ENCODE data around the gene SLC8A3. TPM values are rescaled to one million over a fixed set of nuclear protein-coding genes. Genes with fewer than 3 reads are reported as not detected.

SLC8A3 gene
- total RNA-seq, 2 experiments from 2014 or later = 0.57 to 0.58 TPM

GRCh38 chr14:70020352-70021170, 168.2 kb downstream of the SLC8A3 start:
- ATAC-seq (no peak), DNase-seq (no peak)
- H3K9me3 Mint-ChIP-seq (ENCODE audit: low read depth) = no peaks in the 10 kb centered on the region
- intact Hi-C loops (cut with DNase I, micrococcal nuclease) = loop anchor here in 1 of 2 experiments (10.0 kb wide), 1 partner anchor 446 kb away; the partner anchor contains the start of gene CCDC177
- peaks cover 12% of the 10 kb centered on the region for H3K4me1 Mint-ChIP-seq
- ChIA-PET CTCF (interaction anchor here (1.4 to 1.6 kb wide), 2 partner anchors 143 to 202 kb away, joined by 3 to 6 read pairs; no protein-coding TSS in a partner anchor), POLR2A (interaction anchor here (0.6 kb wide), 1 partner anchor 321 kb away, joined by 4 read pairs; no protein-coding TSS in a partner anchor)
- no peak overlapping the region for H3K4me3 Mint-ChIP-seq
- no peak overlapping the region for H3K27ac Mint-ChIP-seq
- peaks cover 11% of the 10 kb centered on the region for H3K27me3 Mint-ChIP-seq
- H3K36me3 Mint-ChIP-seq (ENCODE audit: low read depth) = no peaks in the 10 kb centered on the region

DNA sequence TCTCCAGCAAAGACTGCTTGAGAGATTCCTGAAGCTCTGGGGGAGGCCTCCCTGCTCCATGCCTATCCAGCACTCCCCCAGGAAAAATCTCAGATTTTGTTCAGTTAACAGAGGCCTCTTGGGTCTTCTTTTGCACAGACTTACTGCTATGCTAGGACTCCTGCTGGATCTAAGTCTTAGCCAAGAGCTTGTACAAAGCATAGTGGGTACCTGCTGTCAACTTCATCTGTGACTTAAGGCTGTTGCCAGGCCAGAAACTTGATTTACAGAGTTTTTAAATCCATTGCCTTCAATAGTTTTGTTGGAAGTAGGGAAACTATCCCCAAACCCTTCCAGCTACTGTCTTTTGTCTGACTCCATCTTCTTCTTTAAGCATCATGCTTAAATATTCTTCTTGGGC, 169.1 kb downstream of the SLC8A3 start:
- Mint-ChIP-seq H3K27me3 (peaks cover 12% of the 10 kb centered on the region), H3K36me3 (ENCODE audit: low read depth) (no peaks in the 10 kb centered on the region), H3K4me1 (peaks cover 12% of the 10 kb centered on the region), H3K27ac (no peak overlapping the region), H3K9me3 (ENCODE audit: low read depth) (no peaks in the 10 kb centered on the region), H3K4me3 (no peak overlapping the region)
- no peak for DNase-seq
- POLR2A ChIA-PET = no interaction called here
- CTCF ChIA-PET = interaction anchor here (0.5 to 4.2 kb wide), 5 partner anchors 8 to 201 kb away, joined by 3 to 21 read pairs (median 4); no protein-coding TSS in a partner anchor
- no peak for ATAC-seq
- intact Hi-C loops (cut with DNase I, micrococcal nuclease) = loop anchor here in 1 of 2 experiments (10.0 kb wide), 1 partner anchor 445 kb away; the partner anchor contains the start of gene CCDC177

GRCh38 chr14:70018713-70019211, 170.0 kb downstream of the SLC8A3 start:
- Mint-ChIP-seq H3K9me3 (ENCODE audit: low read depth) (no peaks in the 10 kb centered on the region), H3K4me3 (no peak overlapping the region), H3K27me3 (peaks cover 16% of the 10 kb centered on the region), H3K36me3 (ENCODE audit: low read depth) (no peaks in the 10 kb centered on the region), H3K4me1 (peaks cover 12% of the 10 kb centered on the region), H3K27ac (no peak overlapping the region)
- ChIA-PET CTCF (interaction anchor here (1.6 to 4.2 kb wide), 2 partner anchors 9 to 200 kb away, joined by 6 to 21 read pairs; no protein-coding TSS in a partner anchor), POLR2A (no interaction called here)
- intact Hi-C loops (cut with DNase I, micrococcal nuclease) = no loop called here
- DNase-seq (no peak), ATAC-seq (no peak)

DNA sequence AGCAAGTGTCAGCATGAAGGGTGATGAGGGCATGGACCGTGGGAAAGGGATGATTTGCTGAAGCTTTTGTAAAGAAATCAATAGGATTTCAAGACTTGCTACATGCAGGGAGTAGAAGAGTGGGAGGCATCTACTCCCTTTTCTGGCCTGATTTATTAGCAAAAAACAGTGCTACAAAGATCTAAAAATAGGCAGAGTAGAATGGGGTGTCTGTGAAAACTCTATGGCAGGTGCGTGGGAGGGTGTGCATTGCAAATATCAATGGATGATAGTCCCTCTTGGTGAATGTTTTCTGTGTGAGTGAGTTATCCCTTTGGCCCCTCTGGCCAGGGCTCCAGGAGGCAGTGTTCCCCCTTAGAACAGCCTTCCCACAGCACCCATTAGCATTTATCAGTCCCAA, 170.5 kb downstream of the SLC8A3 start:
- Mint-ChIP-seq H3K4me1 (peaks cover 12% of the 10 kb centered on the region), H3K27me3 (peaks cover 16% of the 10 kb centered on the region), H3K27ac (no peak overlapping the region), H3K36me3 (ENCODE audit: low read depth) (no peaks in the 10 kb centered on the region), H3K9me3 (ENCODE audit: low read depth) (no peaks in the 10 kb centered on the region), H3K4me3 (no peak overlapping the region)
- ChIA-PET CTCF (interaction anchor here (4.2 kb wide), 1 partner anchor 10 kb away, joined by 21 read pairs; no protein-coding TSS in a partner anchor), POLR2A (no interaction called here)
- DNase-seq (no peak), ATAC-seq (no peak)
- intact Hi-C loops (cut with DNase I, micrococcal nuclease) = no loop called here

DNA sequence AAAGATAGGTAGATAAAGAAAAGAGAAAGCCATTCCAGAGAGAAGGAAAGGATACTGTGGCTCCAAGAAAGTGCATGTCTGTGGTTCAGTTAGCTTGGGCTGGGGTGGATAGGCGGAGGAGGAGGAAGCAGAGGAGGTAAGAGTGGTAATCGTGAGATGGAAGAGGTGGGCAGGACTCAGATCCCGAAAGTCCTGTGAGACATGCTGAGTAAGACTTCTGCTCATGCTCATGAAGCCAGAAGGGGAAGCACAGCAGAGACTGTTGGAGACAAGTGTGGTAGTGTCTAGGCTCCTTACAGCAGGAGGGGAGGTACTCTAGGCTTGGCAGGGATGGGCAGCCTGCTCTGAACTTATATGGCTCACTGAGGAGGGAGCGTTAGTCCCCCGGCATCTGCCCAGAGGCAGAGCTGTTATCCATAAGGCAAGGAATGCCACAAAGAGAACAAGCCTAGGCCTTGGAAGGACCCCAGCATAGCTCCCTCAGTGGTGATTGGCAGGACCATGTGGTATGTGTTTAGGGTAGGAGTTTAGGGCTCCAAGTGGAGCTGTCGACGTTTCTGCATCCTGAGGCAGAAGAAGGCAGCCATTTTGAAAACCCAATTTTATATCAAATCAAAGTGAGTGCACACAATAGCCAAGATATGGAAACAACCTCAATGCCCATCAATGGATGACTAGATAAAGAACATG, 174.2 kb downstream of the SLC8A3 start:
- ChIA-PET POLR2A (no interaction called here), CTCF (interaction anchor here (0.9 to 2.2 kb wide), 7 partner anchors 9 to 198 kb away, joined by 3 to 19 read pairs (median 3); no protein-coding TSS in a partner anchor)
- Mint-ChIP-seq H3K4me1 (peaks cover 12% of the 10 kb centered on the region), H3K27ac (no peak overlapping the region), H3K27me3 (peaks cover 15% of the 10 kb centered on the region), H3K9me3 (ENCODE audit: low read depth) (no peaks in the 10 kb centered on the region), H3K36me3 (ENCODE audit: low read depth) (no peaks in the 10 kb centered on the region), H3K4me3 (no peak overlapping the region)
- intact Hi-C loops (cut with DNase I, micrococcal nuclease) = loop anchor here in 1 of 2 experiments (5.0 kb wide), 1 partner anchor 197 kb away; no protein-coding TSS in a partner anchor
- ATAC-seq (no peak), DNase-seq (no peak)

GRCh38 chr14:70013271-70013873, 175.4 kb downstream of the SLC8A3 start:
- intact Hi-C loops (cut with DNase I, micrococcal nuclease) = loop anchor here (1.0 to 5.0 kb wide), 2 partner anchors 195 to 196 kb away; no protein-coding TSS in a partner anchor
- no peak overlapping the region for H3K27ac Mint-ChIP-seq
- H3K4me1 Mint-ChIP-seq = peaks cover 5% of the 10 kb centered on the region
- ATAC-seq = peak; percentile 49
- H3K4me3 Mint-ChIP-seq = no peak overlapping the region
- DNase-seq = peak; percentile 77
- H3K9me3 Mint-ChIP-seq (ENCODE audit: low read depth) = no peaks in the 10 kb centered on the region
- H3K36me3 Mint-ChIP-seq (ENCODE audit: low read depth) = no peaks in the 10 kb centered on the region
- POLR2A ChIA-PET = no interaction called here
- CTCF ChIA-PET = interaction anchor here (0.6 to 2.2 kb wide), 10 partner anchors 15 to 369 kb away, joined by 3 to 19 read pairs (median 3); no protein-coding TSS in a partner anchor
- peaks cover 15% of the 10 kb centered on the region for H3K27me3 Mint-ChIP-seq

GRCh38 chr14:70011708-70012107, 177.0 kb downstream of the SLC8A3 start:
- H3K9me3 Mint-ChIP-seq (ENCODE audit: low read depth) = no peaks in the 10 kb centered on the region
- POLR2A ChIA-PET = interaction anchor here (0.6 kb wide), 1 partner anchor 49 kb away, joined by 3 read pairs; no protein-coding TSS in a partner anchor
- no peak overlapping the region for H3K4me3 Mint-ChIP-seq
- peaks cover 9% of the 10 kb centered on the region for H3K27me3 Mint-ChIP-seq
- CTCF ChIA-PET = interaction anchor here (0.7 to 1.0 kb wide), 2 partner anchors 24 to 205 kb away, joined by 3 to 6 read pairs; no protein-coding TSS in a partner anchor
- H3K4me1 Mint-ChIP-seq = no peaks in the 10 kb centered on the region
- intact Hi-C loops (cut with DNase I, micrococcal nuclease) = loop anchor here in 1 of 2 experiments (5.0 kb wide), 1 partner anchor 194 kb away; no protein-coding TSS in a partner anchor
- H3K27ac Mint-ChIP-seq = no peak overlapping the region
- H3K36me3 Mint-ChIP-seq (ENCODE audit: low read depth) = no peaks in the 10 kb centered on the region
- no peak for ATAC-seq
- DNase-seq = no peak

- intact Hi-C loops (cut with DNase I, micrococcal nuclease) = loop anchor here in 1 of 2 experiments (5.0 kb wide), 1 partner anchor 194 kb away; no protein-coding TSS in a partner anchor
Measured at GRCh38 chr14:70011098-70011497, 177.7 kb downstream of the SLC8A3 start.

GRCh38 chr14:70009961-70010360, 178.8 kb downstream of the SLC8A3 start:
- intact Hi-C loops (cut with DNase I, micrococcal nuclease) = loop anchor here in 1 of 2 experiments (5.0 kb wide), 1 partner anchor 193 kb away; no protein-coding TSS in a partner anchor
- Mint-ChIP-seq H3K4me3 (no peak overlapping the region), H3K9me3 (ENCODE audit: low read depth) (no peaks in the 10 kb centered on the region), H3K4me1 (no peaks in the 10 kb centered on the region), H3K36me3 (ENCODE audit: low read depth) (no peaks in the 10 kb centered on the region), H3K27me3 (peaks cover 6% of the 10 kb centered on the region), H3K27ac (no peak overlapping the region)
- ATAC-seq (no peak), DNase-seq (no peak)
- ChIA-PET POLR2A (no interaction called here), CTCF (no interaction called here)

More at GRCh38 chr14:70011098-70011497, 177.7 kb downstream of the SLC8A3 start:
- ChIA-PET CTCF (no interaction called here), POLR2A (interaction anchor here (0.6 kb wide), 1 partner anchor 48 kb away, joined by 3 read pairs; no protein-coding TSS in a partner anchor)
- Mint-ChIP-seq H3K36me3 (ENCODE audit: low read depth) (no peaks in the 10 kb centered on the region), H3K27ac (no peak overlapping the region), H3K4me1 (no peaks in the 10 kb centered on the region), H3K27me3 (peaks cover 9% of the 10 kb centered on the region), H3K4me3 (no peak overlapping the region), H3K9me3 (ENCODE audit: low read depth) (no peaks in the 10 kb centered on the region)
- DNase-seq (no peak), ATAC-seq (no peak)

DNA sequence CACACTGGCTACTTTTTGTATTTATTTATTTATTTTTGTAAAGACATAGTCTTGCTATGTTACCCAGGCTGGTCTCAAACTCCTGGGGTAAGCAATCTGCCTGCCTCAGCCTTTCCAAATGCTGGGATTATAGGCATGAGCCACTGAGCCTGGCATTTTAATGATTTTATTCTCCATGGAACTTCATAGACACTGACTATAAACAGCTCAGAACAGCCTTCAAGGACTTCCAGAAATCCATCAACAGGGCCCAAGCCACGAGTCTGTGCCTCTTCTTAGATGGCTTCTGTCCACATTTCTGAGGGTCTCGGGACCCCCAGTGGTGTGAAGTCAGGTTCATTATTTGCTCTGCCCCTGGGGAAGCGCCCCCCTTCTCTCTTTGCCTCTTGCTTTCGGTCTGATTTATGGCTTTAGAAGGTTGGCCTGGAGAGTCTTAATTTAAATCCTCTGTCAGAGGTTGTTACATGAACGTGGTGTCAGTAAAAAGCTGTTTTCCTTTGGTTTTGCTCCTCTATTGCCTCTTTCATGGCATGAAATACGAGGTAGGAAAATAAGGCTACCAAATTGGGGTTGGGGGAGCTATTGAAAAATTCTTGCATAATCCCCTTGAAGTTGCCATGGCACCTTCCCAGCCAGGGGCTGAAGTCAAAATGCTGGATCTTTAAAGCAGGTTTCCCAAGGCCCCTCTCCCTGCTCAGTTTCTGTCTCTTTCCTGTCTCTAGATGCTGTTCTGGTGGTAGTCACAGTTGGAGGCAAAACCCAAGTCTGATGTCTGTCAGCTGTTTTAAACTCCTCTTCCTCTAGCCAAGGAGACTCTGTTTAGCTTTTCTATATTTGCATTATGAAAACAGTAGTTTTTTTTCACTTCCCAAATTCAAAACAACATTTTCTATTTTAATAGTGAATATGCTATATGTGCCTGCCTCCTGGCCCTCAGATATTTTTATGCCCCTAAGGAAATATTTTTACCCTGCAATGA, 180.2 kb downstream of the SLC8A3 start:
- ATAC-seq = no peak
- no peaks in the 10 kb centered on the region for H3K36me3 Mint-ChIP-seq (ENCODE audit: low read depth)
- CTCF ChIA-PET = interaction anchor here (0.5 to 2.0 kb wide), 9 partner anchors 17 to 137 kb away, joined by 3 to 9 read pairs (median 3); no protein-coding TSS in a partner anchor
- H3K4me1 Mint-ChIP-seq = no peaks in the 10 kb centered on the region
- POLR2A ChIA-PET = no interaction called here
- H3K27ac Mint-ChIP-seq = no peak overlapping the region
- intact Hi-C loops (cut with DNase I, micrococcal nuclease) = no loop called here
- DNase-seq = no peak
- H3K27me3 Mint-ChIP-seq = peaks cover 3% of the 10 kb centered on the region
- no peaks in the 10 kb centered on the region for H3K9me3 Mint-ChIP-seq (ENCODE audit: low read depth)
- no peak overlapping the region for H3K4me3 Mint-ChIP-seq
